GM12801 (cell line): ENCODE data around the gene IPMK.

Experiments
- CTCF ChIP-seq: IDR thresholded peaks from one replicate; pipeline ENCODE4 v1.5.1; 2011; ENCODE audit warnings: control low read depth; ENCODE audit not compliant: insufficient read length; ENCODE audit errors: extremely low read depth

The IPMK gene

GRCh38 chr10:58254644-58255043 is 13.1 kb downstream of the IPMK start:
- TF ChIP-seq CTCF: no peak

GRCh38 chr10:58253184-58253583 is 14.5 kb downstream of the IPMK start:
- TF ChIP-seq CTCF: no peak

GRCh38 chr10:58243269-58243668 is 24.4 kb downstream of the IPMK start:
- TF ChIP-seq CTCF: no peak

- no peak for TF ChIP-seq CTCF
Measured at GRCh38 chr10:58241346-58241745, 26.3 kb downstream of the IPMK start.

GRCh38 chr10:58240531-58240930 is 27.2 kb downstream of the IPMK start:
- TF ChIP-seq CTCF: no peak

- no peak for TF ChIP-seq CTCF
Measured at GRCh38 chr10:58239561-58240169, 28.0 kb downstream of the IPMK start.

GRCh38 chr10:58237014-58237834 is 30.5 kb downstream of the IPMK start:
- TF ChIP-seq CTCF: no peak
